Measurements from ENCODE around the gene TP53BP2. TPM values are rescaled to one million over a fixed set of nuclear protein-coding genes. Genes with fewer than 3 reads are reported as not detected.
"Not testable (repeated sequence)": the region's sequence is repeated elsewhere in the genome, so short reads cannot be mapped to it uniquely, and the experiment has no call there.

TP53BP2 gene
- polyA plus RNA-seq, 1 donor from 2014 or later = 25.2 TPM

GRCh38 chr1:223844787-223845036, 1.0 kb downstream of the TP53BP2 start:
- Histone ChIP-seq H3K27me3 (ENCODE audit: insufficient read depth, low read depth, low read length) (no peaks in the 10 kb centered on the region), H3F3A (ENCODE audit: insufficient read depth, low read length, poor library complexity, severe bottlenecking) (peaks cover 12% of the 10 kb centered on the region), H3K36me3 (ENCODE audit: insufficient read depth, low read length) (no peaks in the 10 kb centered on the region), H3K79me2 (replicated peaks; ENCODE audit: insufficient read depth, low read length) (peaks cover 45% of the 10 kb centered on the region), H3K4me3 (ENCODE audit: low read length) (peak overlapping the region; percentile 92), H3K9me3 (ENCODE audit: low read length) (no peaks in the 10 kb centered on the region), H3K4me2 (ENCODE audit: low read length) (peak overlapping the region; percentile 88), H2AFZ (ENCODE audit: low read depth, low read length) (peak overlapping the region; percentile 66), H3K27ac (ENCODE audit: low read length) (peak overlapping the region; percentile 46), H4K20me1 (ENCODE audit: insufficient read depth) (no peaks in the 10 kb centered on the region), H3K9ac (ENCODE audit: low read length) (peak overlapping the region; percentile 68), H3K9me2 (ENCODE audit: insufficient read depth, low read length) (no peaks in the 10 kb centered on the region)
- TF ChIP-seq MXI1 (conservative IDR thresholded peaks at IDR 0.05; ENCODE audit: poor library complexity, severe bottlenecking) (no peak), SMC3 (conservative IDR thresholded peaks at IDR 0.05; ENCODE audit: poor library complexity) (no peak), EP300 (conservative IDR thresholded peaks at IDR 0.05; ENCODE audit: poor library complexity, severe bottlenecking) (no peak), EZH2 (IDR thresholded peaks at IDR 0.05; ENCODE audit: borderline replicate concordance, insufficient read depth, low read length, poor library complexity, severe bottlenecking) (no peak), TAF1 (IDR thresholded peaks at IDR 0.05; ENCODE audit: low read depth) (no peak), POLR2AphosphoS5 (IDR thresholded peaks at IDR 0.05) (no peak), RAD21 (conservative IDR thresholded peaks at IDR 0.05) (peak; percentile 24)

- Histone ChIP-seq H3K9me3 (ENCODE audit: low read length) (no peaks in the 10 kb centered on the region), H3F3A (ENCODE audit: insufficient read depth, low read length, poor library complexity, severe bottlenecking) (peaks cover 12% of the 10 kb centered on the region), H4K20me1 (ENCODE audit: insufficient read depth) (no peaks in the 10 kb centered on the region), H3K27me3 (ENCODE audit: insufficient read depth, low read depth, low read length) (no peaks in the 10 kb centered on the region), H2AFZ (ENCODE audit: low read depth, low read length) (no peak overlapping the region), H3K4me3 (ENCODE audit: low read length) (peak overlapping the region; percentile 92), H3K79me2 (replicated peaks; ENCODE audit: insufficient read depth, low read length) (peaks cover 50% of the 10 kb centered on the region), H3K9ac (ENCODE audit: low read length) (peak overlapping the region; percentile 68), H3K27ac (ENCODE audit: low read length) (peak overlapping the region; percentile 46), H3K36me3 (ENCODE audit: insufficient read depth, low read length) (no peaks in the 10 kb centered on the region), H3K4me2 (ENCODE audit: low read length) (peak overlapping the region; percentile 88), H3K9me2 (ENCODE audit: insufficient read depth, low read length) (no peaks in the 10 kb centered on the region)
- TF ChIP-seq POLR2AphosphoS5 (IDR thresholded peaks at IDR 0.05) = no peak
- TF ChIP-seq MXI1 (conservative IDR thresholded peaks at IDR 0.05; ENCODE audit: poor library complexity, severe bottlenecking) = no peak
Observed at GRCh38 chr1:223843934-223844786, 1.6 kb downstream of the TP53BP2 start.

- Histone ChIP-seq H3K27me3 (ENCODE audit: insufficient read depth, low read depth, low read length) (no peaks in the 10 kb centered on the region), H3K27ac (ENCODE audit: low read length) (no peak overlapping the region), H3K9me2 (ENCODE audit: insufficient read depth, low read length) (no peaks in the 10 kb centered on the region), H3K4me3 (ENCODE audit: low read length) (no peak overlapping the region), H3K79me2 (replicated peaks; ENCODE audit: insufficient read depth, low read length) (peaks cover 64% of the 10 kb centered on the region), H3K36me3 (ENCODE audit: insufficient read depth, low read length) (no peaks in the 10 kb centered on the region), H3K4me2 (ENCODE audit: low read length) (no peak overlapping the region), H2AFZ (ENCODE audit: low read depth, low read length) (no peak overlapping the region), H3F3A (ENCODE audit: insufficient read depth, low read length, poor library complexity, severe bottlenecking) (peaks cover 12% of the 10 kb centered on the region), H3K9ac (ENCODE audit: low read length) (no peak overlapping the region), H4K20me1 (ENCODE audit: insufficient read depth) (no peaks in the 10 kb centered on the region), H3K9me3 (ENCODE audit: low read length) (no peaks in the 10 kb centered on the region)
- TF ChIP-seq SMC3 (conservative IDR thresholded peaks at IDR 0.05; ENCODE audit: poor library complexity) = no peak
Observed at GRCh38 chr1:223842784-223843183, 3.0 kb downstream of the TP53BP2 start.

GRCh38 chr1:223841977-223842623, 3.6 kb downstream of the TP53BP2 start:
- not testable (repeated sequence) for H3K9me2 ChIP-seq (ENCODE audit: insufficient read depth, low read length); H3K9me3 ChIP-seq (ENCODE audit: low read length); H3K4me3 ChIP-seq (ENCODE audit: low read length); H3K9ac ChIP-seq (ENCODE audit: low read length); H3K4me2 ChIP-seq (ENCODE audit: low read length); H3K36me3 ChIP-seq (ENCODE audit: insufficient read depth, low read length); H3F3A ChIP-seq (ENCODE audit: insufficient read depth, low read length, poor library complexity, severe bottlenecking); H4K20me1 ChIP-seq (ENCODE audit: insufficient read depth); H3K27me3 ChIP-seq (ENCODE audit: insufficient read depth, low read depth, low read length); H2AFZ ChIP-seq (ENCODE audit: low read depth, low read length); H3K27ac ChIP-seq (ENCODE audit: low read length)
- H3K79me2 ChIP-seq (replicated peaks; ENCODE audit: insufficient read depth, low read length) = peaks cover 71% of the 10 kb centered on the region

Data from neural cell (in vitro differentiated cells).